ENCODE results near the gene TSPAN9. TPM values are rescaled to one million over a fixed set of nuclear protein-coding genes. Genes with fewer than 3 reads are reported as not detected.

Gene TSPAN9
- total and polyA plus RNA-seq, 11 donors: 70.0 to 387 (median 151) TPM

GRCh38 chr12:3036901-3037600, 40.1 kb upstream of the TSPAN9 start:
- no peak for ATAC-seq
- intact Hi-C loops (cut with DNase I): loop anchor here in 8 of 10 donors (5.0 to 10.0 kb wide), 6 partner anchors 72 to 292 kb away; partner anchors contain the start of gene TEX52 (in 6 of the 8)
- TF ChIP-seq POLR2A (IDR thresholded peaks at IDR 0.05): no peak
- no peak for TF ChIP-seq CTCF (IDR thresholded peaks at IDR 0.05)
- no peak overlapping the region for H3K4me3 ChIP-seq
- peak in 3 of 5 donors; percentile 14 to 28 (median 19) for DNase-seq
- H3K36me3 ChIP-seq: peaks cover 0 to 31% (median 9%) of the 10 kb centered on the region in 9 donors
- H3K9me3 ChIP-seq: no peaks in the 10 kb centered on the region
- H3K4me1 ChIP-seq: peaks cover 0 to 38% (median 18%) of the 10 kb centered on the region in 12 donors
- H3K27ac ChIP-seq: no peak overlapping the region
- whole genome bisulfite sequencing, 4 donors: 76 to 85% (median 81%) methylated on average over 12 of the region's 12 CpGs
- H3K27me3 ChIP-seq: no peaks in the 10 kb centered on the region

DNA sequence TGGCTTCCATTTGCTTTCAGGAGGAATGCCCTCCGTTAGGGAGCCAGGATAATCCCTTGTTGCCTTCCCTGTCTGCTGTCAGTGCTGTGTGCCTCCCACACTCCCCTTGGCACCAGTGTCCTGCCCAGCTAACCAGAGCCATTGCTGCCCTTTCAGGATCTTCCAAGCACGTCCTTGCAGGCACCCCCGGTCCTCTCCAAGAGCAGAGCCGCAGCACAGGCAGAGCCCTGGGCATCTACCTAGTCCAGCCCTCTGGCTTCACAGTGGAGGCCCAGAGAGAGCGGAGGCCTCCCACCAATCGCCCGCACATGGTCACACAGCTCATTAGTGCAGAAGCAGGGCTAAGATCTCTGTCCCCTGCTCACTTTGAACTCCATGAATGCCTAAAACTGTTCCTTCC, 39.0 kb upstream of the TSPAN9 start:
- intact Hi-C loops (cut with DNase I): loop anchor here in 8 of 10 donors (5.0 to 10.0 kb wide), 6 partner anchors 73 to 293 kb away; partner anchors contain the start of gene TEX52 (in 6 of the 8)
- 80 to 95% (median 89%) methylated on average over 4 to 7 of the region's 7 CpGs for WGBS, 4 donors
- no peak for TF ChIP-seq CTCF (IDR thresholded peaks at IDR 0.05)

DNA sequence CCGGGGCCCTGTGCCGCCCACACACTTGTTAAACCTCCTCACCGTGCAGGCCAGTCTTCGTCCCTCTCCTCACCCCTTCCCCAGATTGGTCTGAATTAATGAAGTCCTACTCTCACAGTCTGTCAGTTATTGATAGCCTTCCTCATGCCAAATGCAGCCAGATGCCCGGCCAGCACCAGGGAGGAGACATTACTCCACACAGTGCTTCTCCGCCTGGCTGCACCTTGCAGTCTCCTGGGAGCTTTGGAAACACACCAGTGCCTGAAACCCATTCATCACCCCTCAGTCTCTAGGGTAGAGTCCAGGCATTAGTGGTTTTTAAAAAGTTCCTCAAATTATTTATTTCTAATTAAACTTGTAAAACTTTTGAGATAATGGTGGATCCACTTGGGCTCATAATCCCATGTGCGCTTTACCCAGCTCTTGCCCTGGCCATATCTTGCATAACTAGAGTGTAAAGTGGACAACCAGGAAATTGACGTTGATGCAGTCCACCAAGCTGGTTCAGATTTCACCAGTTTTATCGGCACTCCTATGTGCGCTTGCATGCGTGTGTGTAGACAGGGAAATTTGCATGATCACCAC, 38.2 kb upstream of the TSPAN9 start:
- ATAC-seq (no peak), DNase-seq (peak in 2 of 5 donors; percentile 18 to 38)
- H3K36me3 ChIP-seq: peaks cover 0 to 31% (median 9%) of the 10 kb centered on the region in 9 donors
- H3K9me3 ChIP-seq: no peaks in the 10 kb centered on the region
- no peak overlapping the region for H3K4me3 ChIP-seq
- WGBS, 4 donors: 88 to 93% (median 92%) methylated on average over 11 of the region's 11 CpGs
- TF ChIP-seq CTCF (IDR thresholded peaks at IDR 0.05) (no peak), POLR2A (IDR thresholded peaks at IDR 0.05) (no peak)
- intact Hi-C loops (cut with DNase I): loop anchor here in 8 of 10 donors (5.0 to 10.0 kb wide), 6 partner anchors 74 to 294 kb away; partner anchors contain the start of gene TEX52 (in 6 of the 8)
- peaks cover 0 to 26% (median 9%) of the 10 kb centered on the region in 12 donors for H3K4me1 ChIP-seq
- no peak overlapping the region for H3K27ac ChIP-seq
- H3K27me3 ChIP-seq: peaks cover 0 to 2% (median 0%) of the 10 kb centered on the region in 9 donors

More for the DNA sequence above, 39.0 kb upstream of the TSPAN9 start:
- Histone ChIP-seq H3K4me3 (no peak overlapping the region), H3K27me3 (peaks cover 0 to 2% (median 0%) of the 10 kb centered on the region in 9 donors), H3K27ac (no peak overlapping the region), H3K9me3 (no peaks in the 10 kb centered on the region), H3K36me3 (peaks cover 0 to 31% (median 9%) of the 10 kb centered on the region in 9 donors), H3K4me1 (peaks cover 0 to 34% (median 13%) of the 10 kb centered on the region in 12 donors)
- ATAC-seq (no peak), DNase-seq (peak in 3 of 5 donors; percentile 13 to 29 (median 13))

Measured in heart left ventricle (tissue), 16 donors.